H9 (cell line): ENCODE measurements around the gene IP6K3. TPM values are rescaled to one million over a fixed set of nuclear protein-coding genes. Genes with fewer than 3 reads are reported as not detected.

ENCODE experiments used
- DNase-seq: peaks from one replicate; pipeline ENCODE4 v3.0.0-alpha.2; 2017
- H2AFZ ChIP-seq: one replicate; pipeline ENCODE4 v1.6.1; 2013; ENCODE audit warnings: mild to moderate bottlenecking, low read length, control low read depth, moderate library complexity
- H2AK5ac ChIP-seq: 2 replicates; pipeline ENCODE4 v1.6.1; 2013; ENCODE audit warnings: low read length, control low read depth, mixed read lengths; ENCODE audit not compliant: insufficient read length
- H2BK120ac ChIP-seq: one replicate; pipeline ENCODE4 v1.6.1; 2013; ENCODE audit warnings: low read depth, mild to moderate bottlenecking, low read length, control low read depth, inconsistent platforms; ENCODE audit not compliant: poor library complexity, severe bottlenecking
- H2BK12ac ChIP-seq: 2 replicates; pipeline ENCODE4 v1.6.1; 2013; ENCODE audit warnings: low read length, control low read depth, mixed read lengths, low read depth; ENCODE audit not compliant: insufficient read length
- H2BK15ac ChIP-seq: 2 replicates; pipeline ENCODE4 v1.6.1; 2013; ENCODE audit warnings: low read depth, low read length, control low read depth
- H2BK20ac ChIP-seq: one replicate; pipeline ENCODE4 v1.6.1; 2013; ENCODE audit warnings: low read depth, mild to moderate bottlenecking, low read length, control low read depth, inconsistent platforms; ENCODE audit not compliant: poor library complexity, severe bottlenecking
- H2BK5ac ChIP-seq: 2 replicates; pipeline ENCODE4 v1.6.1; 2013; ENCODE audit warnings: low read length, control low read depth, mixed read lengths; ENCODE audit not compliant: insufficient read length
- H3K14ac ChIP-seq: 2 replicates; pipeline ENCODE4 v1.6.1; 2013; ENCODE audit warnings: low read length, control low read depth; ENCODE audit not compliant: insufficient read depth
- H3K18ac ChIP-seq: 2 replicates; pipeline ENCODE4 v1.6.1; 2013; ENCODE audit warnings: low read depth, mild to moderate bottlenecking, mixed read lengths, low read length, control low read depth; ENCODE audit not compliant: insufficient read length
- H3K23ac ChIP-seq: 2 replicates; pipeline ENCODE4 v1.6.1; 2013; ENCODE audit warnings: low read length, control low read depth, mixed read lengths, low read depth; ENCODE audit not compliant: insufficient read length
- H3K23me2 ChIP-seq: 2 replicates; pipeline ENCODE4 v1.6.1; 2013; ENCODE audit warnings: low read depth, mild to moderate bottlenecking, mixed read lengths, low read length, control low read depth; ENCODE audit not compliant: insufficient read length, poor library complexity, severe bottlenecking
- H3K27ac ChIP-seq: 2 replicates; pipeline ENCODE4 v1.5.1; 2013; ENCODE audit warnings: low read length, control low read depth, mixed read lengths, low read depth; ENCODE audit not compliant: insufficient read length
- H3K27me3 ChIP-seq: 2 replicates; pipeline ENCODE4 v1.6.1; 2013; ENCODE audit warnings: low read length, control low read depth, inconsistent platforms; ENCODE audit not compliant: insufficient read depth
- H3K4ac ChIP-seq: 2 replicates; pipeline ENCODE4 v1.6.1; 2013; ENCODE audit warnings: low read depth, mild to moderate bottlenecking, control low read depth, inconsistent platforms, low read length, moderate library complexity
- H3K4me1 ChIP-seq: 2 replicates; pipeline ENCODE4 v1.6.1; 2013; ENCODE audit warnings: low read length, control low read depth, inconsistent platforms; ENCODE audit not compliant: insufficient read depth
- H3K4me2 ChIP-seq: 2 replicates; pipeline ENCODE4 v1.6.1; 2013; ENCODE audit warnings: low read length, control low read depth, mixed read lengths; ENCODE audit not compliant: insufficient read length, insufficient read depth
- H3K56ac ChIP-seq: 2 replicates; pipeline ENCODE4 v1.6.1; 2013; ENCODE audit warnings: low read depth, mild to moderate bottlenecking, mixed read lengths, low read length, control low read depth; ENCODE audit not compliant: insufficient read length
- H3K79me1 ChIP-seq: 2 replicates; pipeline ENCODE4 v1.6.1; 2013; ENCODE audit warnings: low read depth, mild to moderate bottlenecking, moderate library complexity, low read length, control low read depth, inconsistent platforms; ENCODE audit not compliant: insufficient read depth, poor library complexity, severe bottlenecking
- H3K79me2 ChIP-seq: 2 replicates; pipeline ENCODE4 v1.6.1; 2013; ENCODE audit warnings: low read length, control low read depth, inconsistent platforms; ENCODE audit not compliant: insufficient read depth
- H3K9ac ChIP-seq: 2 replicates; pipeline ENCODE4 v1.6.1; 2013; ENCODE audit warnings: low read length, control low read depth, mixed read lengths; ENCODE audit not compliant: insufficient read length; ENCODE audit errors: extremely low read depth
- H3K9me3 ChIP-seq: one replicate; pipeline ENCODE4 v1.6.1; 2013; ENCODE audit warnings: low read depth, low read length, inconsistent platforms; ENCODE audit not compliant: control insufficient read depth
- H3T11ph ChIP-seq: one replicate; pipeline ENCODE4 v1.6.1; 2013; ENCODE audit warnings: mild to moderate bottlenecking, low read length, control low read depth, inconsistent platforms
- H4K20me1 ChIP-seq: one replicate; pipeline ENCODE4 v1.6.1; 2013; ENCODE audit not compliant: control insufficient read depth, insufficient read length, insufficient read depth
- H4K5ac ChIP-seq: 2 replicates; pipeline ENCODE4 v1.6.1; 2013; ENCODE audit warnings: low read depth, mild to moderate bottlenecking, mixed read lengths, low read length, control low read depth; ENCODE audit not compliant: insufficient read length
- H4K8ac ChIP-seq: replicated peaks from 2 replicates; pipeline ENCODE4 v1.6.1; 2013; ENCODE audit warnings: low read length, control low read depth, mixed read lengths, low read depth; ENCODE audit not compliant: insufficient read length
- H4K91ac ChIP-seq: 2 replicates; pipeline ENCODE4 v1.6.1; 2013; ENCODE audit warnings: low read depth, mild to moderate bottlenecking, moderate library complexity, mixed read lengths, low read length, control low read depth; ENCODE audit not compliant: insufficient read length
- H3K27ac Mint-ChIP-seq, 3 experiments: 2 replicates in 2 of 3; 3 replicates in 1 of 3; pipeline ENCODE4 v1.8.0; 2020 to 2021; ENCODE audit warnings: mixed read lengths in 3 of 3, mild to moderate bottlenecking in 1 of 3, moderate library complexity in 1 of 3
- H3K27me3 Mint-ChIP-seq: 2 replicates; pipeline ENCODE4 v1.8.0; 2021; ENCODE audit warnings: low read depth, mild to moderate bottlenecking, moderate library complexity, mixed read lengths
- H3K36me3 Mint-ChIP-seq, 3 experiments: 2 replicates in 2 of 3; 3 replicates in 1 of 3; pipeline ENCODE4 v1.8.0; 2020 to 2021; ENCODE audit warnings: low read depth in 3 of 3, mixed read lengths in 3 of 3; ENCODE audit not compliant: insufficient read depth in 1 of 3
- H3K4me1 Mint-ChIP-seq, 2 experiments: 2 replicates each; pipeline ENCODE4 v1.8.0; 2020; ENCODE audit warnings: mixed read lengths in 2 of 2
- H3K4me3 Mint-ChIP-seq, 2 experiments: 2 replicates in 1 of 2; 3 replicates in 1 of 2; pipeline ENCODE4 v1.8.0; 2020 to 2021; ENCODE audit warnings: mild to moderate bottlenecking in 2 of 2, mixed read lengths in 2 of 2, moderate library complexity in 1 of 2
- H3K9me3 Mint-ChIP-seq, 2 experiments: 2 replicates in 1 of 2; 3 replicates in 1 of 2; pipeline ENCODE4 v1.8.0; 2020; ENCODE audit warnings: mild to moderate bottlenecking in 2 of 2, mixed read lengths in 2 of 2, moderate library complexity in 1 of 2
- CTCF ChIP-seq: fragments of 200-600 bp; sonication (generic); conservative IDR thresholded peaks from 3 replicates; pipeline ENCODE4 v1.8.0; 2021; ENCODE audit warnings: antibody characterized with exemption, mild to moderate bottlenecking
- WGBS: extraction: QIAGEN DNeasy Blood & Tissue Kit; methylation state at CpG from one replicate; pipeline ENCODE4 v1.1.7; 2013; ENCODE audit warnings: missing lambda C conversion rate, low lambda C conversion rate, mixed read lengths; ENCODE audit not compliant: insufficient read length; ENCODE audit errors: extremely low coverage; 5-methylcytosine and 5-hydroxymethylcytosine counted together
- total RNA-seq: library from RNA; stranded (reverse); gene quantifications from 2 replicates; pipeline ENCODE4 v1.2.1, GENCODE V29; 2021

Gene IP6K3
- total RNA-seq, 1 experiment from 2014 or later = 0.46 TPM

GRCh38 chr6:33745548-33745947 lies 1.2 kb downstream of the IP6K3 start:
- no peak overlapping the region for H2BK20ac ChIP-seq
- H3K18ac ChIP-seq = no peak overlapping the region
- no peaks in the 10 kb centered on the region for H3K27me3 ChIP-seq
- no peak overlapping the region for H4K91ac ChIP-seq
- peaks cover 50 to 68% of the 10 kb centered on the region in 2 experiments for H3K4me1 Mint-ChIP-seq
- no peak overlapping the region for H3K4me2 ChIP-seq
- TF ChIP-seq CTCF = no peak
- no peak overlapping the region for H2BK5ac ChIP-seq
- H3K79me1 ChIP-seq = no peaks in the 10 kb centered on the region
- DNase-seq = no peak
- H3K9ac ChIP-seq = no peak overlapping the region
- no peaks in the 10 kb centered on the region for H3K9me3 Mint-ChIP-seq
- H3K27ac ChIP-seq = no peak overlapping the region
- H3K4me3 Mint-ChIP-seq = peak overlapping the region in 1 of 2 experiments; percentile 14; a peak in 1 of 5 replicates
- H3K9me3 ChIP-seq = no peaks in the 10 kb centered on the region
- no peak overlapping the region for H2AK5ac ChIP-seq
- no peak overlapping the region for H4K5ac ChIP-seq
- no peaks in the 10 kb centered on the region; a peak in 1 of 7 replicates for H3K36me3 Mint-ChIP-seq
- no peaks in the 10 kb centered on the region for H3K79me2 ChIP-seq
- no peak overlapping the region for H2AFZ ChIP-seq
- H4K20me1 ChIP-seq = no peaks in the 10 kb centered on the region
- H3K23ac ChIP-seq = no peak overlapping the region
- no peak overlapping the region for H3K14ac ChIP-seq
- no peak overlapping the region for H2BK12ac ChIP-seq
- H3K23me2 ChIP-seq = no peaks in the 10 kb centered on the region
- no peak overlapping the region for H2BK15ac ChIP-seq
- no peak overlapping the region for H4K8ac ChIP-seq
- H3T11ph ChIP-seq = no peak overlapping the region
- no peak overlapping the region for H2BK120ac ChIP-seq
- WGBS = no CpG with 5 or more reads among the region's 7 CpGs
- peak overlapping the region in 1 of 3 experiments; percentile 59; a peak in 2 of 7 replicates for H3K27ac Mint-ChIP-seq
- H3K4ac ChIP-seq = no peak overlapping the region
- H3K27me3 Mint-ChIP-seq = peaks cover 9% of the 10 kb centered on the region
- H3K56ac ChIP-seq = no peak overlapping the region
- peaks cover 8% of the 10 kb centered on the region; the same call in 1 of the 2 replicates for H3K4me1 ChIP-seq
